H9 (cell line): Measurements from ENCODE around the gene SMIM36. TPM values are rescaled to one million over a fixed set of nuclear protein-coding genes. Genes with fewer than 3 reads are reported as not detected.

Source experiments
- DNase-seq: peaks from one replicate; pipeline ENCODE4 v3.0.0-alpha.2; 2017
- H2AFZ ChIP-seq: one replicate; pipeline ENCODE4 v1.6.1; 2013; ENCODE audit warnings: mild to moderate bottlenecking, low read length, control low read depth, moderate library complexity
- H2AK5ac ChIP-seq: 2 replicates; pipeline ENCODE4 v1.6.1; 2013; ENCODE audit warnings: low read length, control low read depth, mixed read lengths; ENCODE audit not compliant: insufficient read length
- H2BK120ac ChIP-seq: one replicate; pipeline ENCODE4 v1.6.1; 2013; ENCODE audit warnings: low read depth, mild to moderate bottlenecking, low read length, control low read depth, inconsistent platforms; ENCODE audit not compliant: poor library complexity, severe bottlenecking
- H2BK12ac ChIP-seq: 2 replicates; pipeline ENCODE4 v1.6.1; 2013; ENCODE audit warnings: low read length, control low read depth, mixed read lengths, low read depth; ENCODE audit not compliant: insufficient read length
- H2BK15ac ChIP-seq: 2 replicates; pipeline ENCODE4 v1.6.1; 2013; ENCODE audit warnings: low read depth, low read length, control low read depth
- H2BK20ac ChIP-seq: one replicate; pipeline ENCODE4 v1.6.1; 2013; ENCODE audit warnings: low read depth, mild to moderate bottlenecking, low read length, control low read depth, inconsistent platforms; ENCODE audit not compliant: poor library complexity, severe bottlenecking
- H2BK5ac ChIP-seq: 2 replicates; pipeline ENCODE4 v1.6.1; 2013; ENCODE audit warnings: low read length, control low read depth, mixed read lengths; ENCODE audit not compliant: insufficient read length
- H3K14ac ChIP-seq: 2 replicates; pipeline ENCODE4 v1.6.1; 2013; ENCODE audit warnings: low read length, control low read depth; ENCODE audit not compliant: insufficient read depth
- H3K18ac ChIP-seq: 2 replicates; pipeline ENCODE4 v1.6.1; 2013; ENCODE audit warnings: low read depth, mild to moderate bottlenecking, mixed read lengths, low read length, control low read depth; ENCODE audit not compliant: insufficient read length
- H3K23ac ChIP-seq: 2 replicates; pipeline ENCODE4 v1.6.1; 2013; ENCODE audit warnings: low read length, control low read depth, mixed read lengths, low read depth; ENCODE audit not compliant: insufficient read length
- H3K23me2 ChIP-seq: 2 replicates; pipeline ENCODE4 v1.6.1; 2013; ENCODE audit warnings: low read depth, mild to moderate bottlenecking, mixed read lengths, low read length, control low read depth; ENCODE audit not compliant: insufficient read length, poor library complexity, severe bottlenecking
- H3K27ac ChIP-seq: 2 replicates; pipeline ENCODE4 v1.5.1; 2013; ENCODE audit warnings: low read length, control low read depth, mixed read lengths, low read depth; ENCODE audit not compliant: insufficient read length
- H3K27me3 ChIP-seq: 2 replicates; pipeline ENCODE4 v1.6.1; 2013; ENCODE audit warnings: low read length, control low read depth, inconsistent platforms; ENCODE audit not compliant: insufficient read depth
- H3K4ac ChIP-seq: 2 replicates; pipeline ENCODE4 v1.6.1; 2013; ENCODE audit warnings: low read depth, mild to moderate bottlenecking, control low read depth, inconsistent platforms, low read length, moderate library complexity
- H3K4me1 ChIP-seq: 2 replicates; pipeline ENCODE4 v1.6.1; 2013; ENCODE audit warnings: low read length, control low read depth, inconsistent platforms; ENCODE audit not compliant: insufficient read depth
- H3K4me2 ChIP-seq: 2 replicates; pipeline ENCODE4 v1.6.1; 2013; ENCODE audit warnings: low read length, control low read depth, mixed read lengths; ENCODE audit not compliant: insufficient read length, insufficient read depth
- H3K56ac ChIP-seq: 2 replicates; pipeline ENCODE4 v1.6.1; 2013; ENCODE audit warnings: low read depth, mild to moderate bottlenecking, mixed read lengths, low read length, control low read depth; ENCODE audit not compliant: insufficient read length
- H3K79me1 ChIP-seq: 2 replicates; pipeline ENCODE4 v1.6.1; 2013; ENCODE audit warnings: low read depth, mild to moderate bottlenecking, moderate library complexity, low read length, control low read depth, inconsistent platforms; ENCODE audit not compliant: insufficient read depth, poor library complexity, severe bottlenecking
- H3K79me2 ChIP-seq: 2 replicates; pipeline ENCODE4 v1.6.1; 2013; ENCODE audit warnings: low read length, control low read depth, inconsistent platforms; ENCODE audit not compliant: insufficient read depth
- H3K9ac ChIP-seq: 2 replicates; pipeline ENCODE4 v1.6.1; 2013; ENCODE audit warnings: low read length, control low read depth, mixed read lengths; ENCODE audit not compliant: insufficient read length; ENCODE audit errors: extremely low read depth
- H3K9me3 ChIP-seq: one replicate; pipeline ENCODE4 v1.6.1; 2013; ENCODE audit warnings: low read depth, low read length, inconsistent platforms; ENCODE audit not compliant: control insufficient read depth
- H3T11ph ChIP-seq: one replicate; pipeline ENCODE4 v1.6.1; 2013; ENCODE audit warnings: mild to moderate bottlenecking, low read length, control low read depth, inconsistent platforms
- H4K20me1 ChIP-seq: one replicate; pipeline ENCODE4 v1.6.1; 2013; ENCODE audit not compliant: control insufficient read depth, insufficient read length, insufficient read depth
- H4K5ac ChIP-seq: 2 replicates; pipeline ENCODE4 v1.6.1; 2013; ENCODE audit warnings: low read depth, mild to moderate bottlenecking, mixed read lengths, low read length, control low read depth; ENCODE audit not compliant: insufficient read length
- H4K8ac ChIP-seq: replicated peaks from 2 replicates; pipeline ENCODE4 v1.6.1; 2013; ENCODE audit warnings: low read length, control low read depth, mixed read lengths, low read depth; ENCODE audit not compliant: insufficient read length
- H4K91ac ChIP-seq: 2 replicates; pipeline ENCODE4 v1.6.1; 2013; ENCODE audit warnings: low read depth, mild to moderate bottlenecking, moderate library complexity, mixed read lengths, low read length, control low read depth; ENCODE audit not compliant: insufficient read length
- H3K27ac Mint-ChIP-seq, 3 experiments: 2 replicates in 2 of 3; 3 replicates in 1 of 3; pipeline ENCODE4 v1.8.0; 2020 to 2021; ENCODE audit warnings: mixed read lengths in 3 of 3, mild to moderate bottlenecking in 1 of 3, moderate library complexity in 1 of 3
- H3K27me3 Mint-ChIP-seq: 2 replicates; pipeline ENCODE4 v1.8.0; 2021; ENCODE audit warnings: low read depth, mild to moderate bottlenecking, moderate library complexity, mixed read lengths
- H3K36me3 Mint-ChIP-seq, 3 experiments: 2 replicates in 2 of 3; 3 replicates in 1 of 3; pipeline ENCODE4 v1.8.0; 2020 to 2021; ENCODE audit warnings: low read depth in 3 of 3, mixed read lengths in 3 of 3; ENCODE audit not compliant: insufficient read depth in 1 of 3
- H3K4me1 Mint-ChIP-seq, 2 experiments: 2 replicates each; pipeline ENCODE4 v1.8.0; 2020; ENCODE audit warnings: mixed read lengths in 2 of 2
- H3K4me3 Mint-ChIP-seq, 2 experiments: 2 replicates in 1 of 2; 3 replicates in 1 of 2; pipeline ENCODE4 v1.8.0; 2020 to 2021; ENCODE audit warnings: mild to moderate bottlenecking in 2 of 2, mixed read lengths in 2 of 2, moderate library complexity in 1 of 2
- H3K9me3 Mint-ChIP-seq, 2 experiments: 2 replicates in 1 of 2; 3 replicates in 1 of 2; pipeline ENCODE4 v1.8.0; 2020; ENCODE audit warnings: mild to moderate bottlenecking in 2 of 2, mixed read lengths in 2 of 2, moderate library complexity in 1 of 2
- total RNA-seq: library from RNA; stranded (reverse); gene quantifications from 2 replicates; pipeline ENCODE4 v1.2.1, GENCODE V29; 2021
- TF ChIP-seq, protein P1 (sequence below): fragments of 200-600 bp; sonication (generic); conservative IDR thresholded peaks from 3 replicates; pipeline ENCODE4 v1.8.0; 2021; ENCODE audit warnings: antibody characterized with exemption, mild to moderate bottlenecking

SMIM36 gene
- total RNA-seq, 1 experiment from 2014 or later = not detected

DNA sequence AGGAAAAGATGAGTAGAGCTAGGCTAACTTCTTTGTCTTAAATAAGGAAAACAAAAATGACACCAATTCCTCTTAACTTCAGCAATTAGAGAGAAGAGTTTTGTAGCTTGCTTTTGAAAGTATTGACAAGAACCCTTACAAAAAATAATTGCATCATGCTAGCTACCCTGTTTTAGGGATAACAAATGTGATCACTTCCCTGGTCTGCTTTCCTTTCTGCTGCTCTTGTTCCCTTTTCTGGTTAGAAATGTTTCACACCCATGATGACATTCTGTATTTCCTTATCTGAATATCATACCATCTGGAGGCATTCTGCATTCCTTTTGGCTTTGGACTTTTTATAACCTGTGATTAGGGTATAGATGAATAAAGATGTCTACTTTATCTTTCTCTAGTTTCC, 9.9 kb upstream of the SMIM36 start:
- no peaks in the 10 kb centered on the region for H3K36me3 Mint-ChIP-seq
- Histone ChIP-seq H3K4ac (no peak overlapping the region), H3K79me2 (no peaks in the 10 kb centered on the region), H2AK5ac (no peak overlapping the region), H3K79me1 (no peaks in the 10 kb centered on the region), H4K5ac (no peak overlapping the region), H3T11ph (no peak overlapping the region), H4K91ac (no peak overlapping the region), H3K4me2 (no peak overlapping the region), H3K18ac (no peak overlapping the region), H2BK120ac (no peak overlapping the region), H3K23me2 (no peaks in the 10 kb centered on the region), H3K56ac (no peak overlapping the region), H3K23ac (no peak overlapping the region), H3K9ac (no peak overlapping the region), H2AFZ (no peak overlapping the region), H3K27me3 (no peaks in the 10 kb centered on the region), H3K27ac (no peak overlapping the region), H2BK20ac (no peak overlapping the region), H3K9me3 (no peaks in the 10 kb centered on the region), H4K8ac (no peak overlapping the region), H2BK5ac (no peak overlapping the region), H2BK15ac (no peak overlapping the region), H2BK12ac (no peak overlapping the region), H3K14ac (no peak overlapping the region), H4K20me1 (no peaks in the 10 kb centered on the region), H3K4me1 (no peaks in the 10 kb centered on the region)
- H3K4me1 Mint-ChIP-seq = no peaks in the 10 kb centered on the region
- H3K9me3 Mint-ChIP-seq = no peaks in the 10 kb centered on the region
- H3K27ac Mint-ChIP-seq = no peak overlapping the region
- H3K27me3 Mint-ChIP-seq = no peaks in the 10 kb centered on the region; the same call in 1 of the 2 replicates
- TF ChIP-seq, protein P1, sequence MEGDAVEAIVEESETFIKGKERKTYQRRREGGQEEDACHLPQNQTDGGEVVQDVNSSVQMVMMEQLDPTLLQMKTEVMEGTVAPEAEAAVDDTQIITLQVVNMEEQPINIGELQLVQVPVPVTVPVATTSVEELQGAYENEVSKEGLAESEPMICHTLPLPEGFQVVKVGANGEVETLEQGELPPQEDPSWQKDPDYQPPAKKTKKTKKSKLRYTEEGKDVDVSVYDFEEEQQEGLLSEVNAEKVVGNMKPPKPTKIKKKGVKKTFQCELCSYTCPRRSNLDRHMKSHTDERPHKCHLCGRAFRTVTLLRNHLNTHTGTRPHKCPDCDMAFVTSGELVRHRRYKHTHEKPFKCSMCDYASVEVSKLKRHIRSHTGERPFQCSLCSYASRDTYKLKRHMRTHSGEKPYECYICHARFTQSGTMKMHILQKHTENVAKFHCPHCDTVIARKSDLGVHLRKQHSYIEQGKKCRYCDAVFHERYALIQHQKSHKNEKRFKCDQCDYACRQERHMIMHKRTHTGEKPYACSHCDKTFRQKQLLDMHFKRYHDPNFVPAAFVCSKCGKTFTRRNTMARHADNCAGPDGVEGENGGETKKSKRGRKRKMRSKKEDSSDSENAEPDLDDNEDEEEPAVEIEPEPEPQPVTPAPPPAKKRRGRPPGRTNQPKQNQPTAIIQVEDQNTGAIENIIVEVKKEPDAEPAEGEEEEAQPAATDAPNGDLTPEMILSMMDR = no peak
- no peak overlapping the region for H3K4me3 Mint-ChIP-seq
- DNase-seq = no peak
